ENCODE data around the gene ITPR1. TPM values are rescaled to one million over a fixed set of nuclear protein-coding genes. Genes with fewer than 3 reads are reported as not detected.

The ITPR1 gene
- total RNA-seq, 3 donors from 2014 or later: 10.7 to 80.2 (median 20.7) TPM

GRCh38 chr3:4794331-4794730, 301.2 kb downstream of the ITPR1 start:
- no peaks in the 10 kb centered on the region for H3K4me1 ChIP-seq (ENCODE audit: low read depth)
- no peaks in the 10 kb centered on the region for H3K9me3 ChIP-seq
- no peak for ATAC-seq
- H3K4me3 ChIP-seq: no peak overlapping the region
- H3K36me3 ChIP-seq (ENCODE audit: low read depth): no peaks in the 10 kb centered on the region
- intact Hi-C loops (cut with DNase I, micrococcal nuclease): no loop called here
- no peak for DNase-seq
- no peak for TF ChIP-seq CTCF (IDR thresholded peaks at IDR 0.05)

GRCh38 chr3:4794798-4795197, 301.6 kb downstream of the ITPR1 start:
- no peak for DNase-seq
- ATAC-seq: no peak
- Histone ChIP-seq H3K36me3 (ENCODE audit: low read depth) (no peaks in the 10 kb centered on the region), H3K9me3 (no peaks in the 10 kb centered on the region), H3K4me1 (ENCODE audit: low read depth) (no peaks in the 10 kb centered on the region), H3K4me3 (no peak overlapping the region)
- intact Hi-C loops (cut with DNase I, micrococcal nuclease): no loop called here
- TF ChIP-seq CTCF (IDR thresholded peaks at IDR 0.05): no peak

GRCh38 chr3:4795905-4796304, 302.8 kb downstream of the ITPR1 start:
- Histone ChIP-seq H3K9me3 (no peaks in the 10 kb centered on the region), H3K4me3 (no peak overlapping the region), H3K36me3 (ENCODE audit: low read depth) (no peaks in the 10 kb centered on the region), H3K4me1 (ENCODE audit: low read depth) (no peaks in the 10 kb centered on the region)
- no peak for DNase-seq
- intact Hi-C loops (cut with DNase I, micrococcal nuclease): no loop called here
- TF ChIP-seq CTCF (IDR thresholded peaks at IDR 0.05): no peak
- no peak for ATAC-seq

- H3K36me3 ChIP-seq (ENCODE audit: low read depth): no peaks in the 10 kb centered on the region
- intact Hi-C loops (cut with DNase I, micrococcal nuclease): no loop called here
- no peak for TF ChIP-seq CTCF (IDR thresholded peaks at IDR 0.05)
- DNase-seq: no peak
- H3K4me3 ChIP-seq: no peak overlapping the region
- H3K4me1 ChIP-seq (ENCODE audit: low read depth): no peaks in the 10 kb centered on the region
- no peaks in the 10 kb centered on the region for H3K9me3 ChIP-seq
- ATAC-seq: no peak
These were observed 304.1 kb downstream of the ITPR1 start for GRCh38 chr3:4797201-4797705.

- H3K9me3 ChIP-seq: no peaks in the 10 kb centered on the region
- TF ChIP-seq CTCF (IDR thresholded peaks at IDR 0.05): no peak
- intact Hi-C loops (cut with DNase I, micrococcal nuclease): no loop called here
- DNase-seq (no peak), ATAC-seq (no peak)
- H3K4me1 ChIP-seq (ENCODE audit: low read depth): no peaks in the 10 kb centered on the region
- no peak overlapping the region for H3K4me3 ChIP-seq
- H3K36me3 ChIP-seq (ENCODE audit: low read depth): no peaks in the 10 kb centered on the region
These were observed 306.4 kb downstream of the ITPR1 start for GRCh38 chr3:4799266-4800256.
